ENCODE measurements around the gene ESYT1.

The ESYT1 gene

GRCh38 chr12:56190695-56191155, 62.7 kb downstream of the ESYT1 start:
- DNase-seq = no peak

DNA sequence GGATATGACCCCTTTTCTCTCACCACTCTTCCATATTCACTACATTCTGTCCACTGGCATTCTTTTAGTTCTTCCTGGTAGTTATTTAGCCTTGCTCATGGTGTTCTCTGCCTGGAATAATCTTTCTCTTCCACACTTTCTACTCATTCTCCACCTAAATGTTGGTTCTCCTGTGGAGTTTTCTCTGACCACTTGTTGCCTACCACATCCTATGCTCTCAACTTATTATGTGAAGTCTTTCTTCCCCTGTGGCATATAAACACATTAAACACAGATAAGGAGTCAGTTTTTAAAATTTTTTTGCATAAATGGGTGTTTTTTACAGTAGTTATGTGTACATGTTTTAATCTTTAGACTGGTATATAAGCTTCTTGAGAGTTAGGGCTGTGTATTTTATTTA, 64.5 kb downstream of the ESYT1 start:
- DNase-seq = no peak

GRCh38 chr12:56193025-56193578, 65.0 kb downstream of the ESYT1 start:
- DNase-seq = peak; percentile 62
